Thyroid gland (tissue), 4 donors: ENCODE measurements around the gene APELA. TPM values are rescaled to one million over a fixed set of nuclear protein-coding genes. Genes with fewer than 3 reads are reported as not detected.

ENCODE experiments used
- DNase-seq, 2 donors: peaks; one replicate each; pipeline ENCODE4 v3.0.0-alpha.2; 2019
- H3K27ac ChIP-seq, 3 donors: fragments of 200-600 bp; sonication (generic); 1 replicate in 2 of 3; 2 replicates in 1 of 3; pipeline ENCODE4 v1.5.1; 2016 to 2019; ENCODE audit warnings: mild to moderate bottlenecking in 1 of 3, moderate library complexity in 1 of 3
- H3K27me3 ChIP-seq: fragments of 200-600 bp; sonication (generic); one replicate; pipeline ENCODE4 v1.5.1; 2019
- H3K36me3 ChIP-seq, 2 donors: fragments of 200-600 bp; sonication (generic); one replicate each; pipeline ENCODE4 v1.5.1; 2016 to 2019
- H3K4me1 ChIP-seq, 2 donors: fragments of 200-600 bp; sonication (generic); one replicate each; pipeline ENCODE4 v1.5.1; 2017 to 2019
- H3K4me3 ChIP-seq, 3 donors: fragments of 200-600 bp; sonication (generic); replicated peaks in 1 of 3; 1 replicate in 2 of 3; 2 replicates in 1 of 3; pipeline ENCODE4 v1.5.1; 2016; ENCODE audit warnings: mild to moderate bottlenecking in 1 of 3
- H3K9me3 ChIP-seq: fragments of 200-600 bp; sonication (generic); one replicate; pipeline ENCODE4 v1.5.1; 2017
- CTCF ChIP-seq, 6 experiments: fragments of 200-600 bp in 3 of 6; fragments of 450-650 bp in 3 of 6; sonication (generic) in 3 of 6; IDR thresholded peaks; one replicate each; pipeline ENCODE4 v1.5.1; 2016 to 2019; ENCODE audit warnings: antibody characterized with exemption in 6 of 6, mild to moderate bottlenecking in 2 of 6, inconsistent platforms in 1 of 6, moderate library complexity in 1 of 6
- POLR2A ChIP-seq, 2 donors: fragments of 450-650 bp; IDR thresholded peaks; one replicate each; pipeline ENCODE4 v1.6.1; 2017; ENCODE audit warnings: antibody characterized with exemption in 2 of 2, mild to moderate bottlenecking in 2 of 2, moderate library complexity in 1 of 2
- WGBS, 2 donors: methylation state at CpG; one replicate each; pipeline ENCODE4 v1.1.5; 2017; 5-methylcytosine and 5-hydroxymethylcytosine counted together
- intact Hi-C: fragments of 100-400 bp; cut with DNase I; formaldehyde crosslinking; loops from one replicate; pipeline ENCODE4 v1.15.1; 2023
- total RNA-seq, 4 donors: library from RNA; depleted of rRNA; stranded (reverse); fragments of >200 nt; gene quantifications; one replicate each; pipeline ENCODE4 v1.2.3, GENCODE V29; 2016

Gene APELA
- total RNA-seq, result 1 to 10 TPM in 1 of 4 donors, not detected in 3; 2.1 TPM

GRCh38 chr4:164876700-164877324, at the start of gene APELA:
Gene APELA (plus strand): TSS chr4:164877178. CDS start chr4:164877332, 154 bp downstream.
- 22 to 24% methylated on average over 7 of the region's 7 CpGs for WGBS, 2 donors
- Histone ChIP-seq H3K9me3 (no peaks in the 10 kb centered on the region), H3K4me3 (no peak within 1 kb of the TSS), H3K27me3 (no peaks in the 10 kb centered on the region), H3K4me1 (peaks cover 0 to 11% of the 10 kb centered on the region in 2 donors), H3K27ac (no peak within 1 kb of the TSS), H3K36me3 (no peaks in the 10 kb centered on the region)
- intact Hi-C loops, result no loop called here
- DNase-seq, result no peak
- TF ChIP-seq POLR2A (IDR thresholded peaks at IDR 0.05) (no peak), CTCF (IDR thresholded peaks at IDR 0.05) (no peak)

DNA sequence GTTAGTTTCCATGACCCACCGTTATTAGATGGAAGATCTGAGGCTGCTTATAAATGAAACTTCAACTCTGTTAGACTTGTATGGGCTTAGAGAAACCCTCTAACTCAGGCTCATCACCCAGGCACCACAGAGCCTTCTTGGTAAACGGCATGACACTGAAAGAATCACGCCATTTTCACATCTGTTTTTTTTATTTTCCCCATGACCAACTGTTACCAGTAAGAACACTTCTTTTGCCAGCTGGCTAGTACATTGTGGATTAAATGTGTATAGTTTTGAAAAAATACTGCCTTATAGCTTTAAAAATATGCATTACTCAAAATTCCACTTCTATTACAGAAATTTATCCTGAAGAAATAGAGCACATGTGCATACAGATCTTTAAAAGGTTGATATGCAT, 48.0 kb upstream of the APELA start:
- Histone ChIP-seq H3K36me3 (no peaks in the 10 kb centered on the region), H3K27ac (no peak overlapping the region)
- WGBS, 2 donors, result 85 to 90% methylated on average over 3 of the region's 3 CpGs

GRCh38 chr4:164846566-164846965, 30.4 kb upstream of the APELA start:
- H3K36me3 ChIP-seq, result no peaks in the 10 kb centered on the region
- TF ChIP-seq POLR2A (IDR thresholded peaks at IDR 0.05), result no peak
- no peak for TF ChIP-seq CTCF (IDR thresholded peaks at IDR 0.05)
- 71 to 74% methylated on average over 4 of the region's 4 CpGs for WGBS, 2 donors
- no peak for DNase-seq
- intact Hi-C loops, result no loop called here
- no peaks in the 10 kb centered on the region for H3K27me3 ChIP-seq
- no peaks in the 10 kb centered on the region for H3K9me3 ChIP-seq
- no peaks in the 10 kb centered on the region for H3K4me1 ChIP-seq
- no peak overlapping the region for H3K27ac ChIP-seq
- no peak overlapping the region for H3K4me3 ChIP-seq

More for the DNA sequence above, 48.0 kb upstream of the APELA start:
- H3K4me1 ChIP-seq, result no peaks in the 10 kb centered on the region
- H3K9me3 ChIP-seq, result no peaks in the 10 kb centered on the region
- intact Hi-C loops, result no loop called here
- no peak for DNase-seq
- H3K27me3 ChIP-seq, result no peaks in the 10 kb centered on the region
- no peak overlapping the region for H3K4me3 ChIP-seq
- TF ChIP-seq CTCF (IDR thresholded peaks at IDR 0.05) (no peak), POLR2A (IDR thresholded peaks at IDR 0.05) (no peak)

- no peaks in the 10 kb centered on the region for H3K36me3 ChIP-seq
- TF ChIP-seq POLR2A (IDR thresholded peaks at IDR 0.05) (no peak), CTCF (IDR thresholded peaks at IDR 0.05) (no peak)
- no peak for DNase-seq
- intact Hi-C loops, result no loop called here
- no peak overlapping the region for H3K4me3 ChIP-seq
- no peaks in the 10 kb centered on the region for H3K27me3 ChIP-seq
- H3K9me3 ChIP-seq, result no peaks in the 10 kb centered on the region
- H3K27ac ChIP-seq, result no peak overlapping the region
- 46 to 58% methylated on average over 3 of the region's 3 CpGs for WGBS, 2 donors
- H3K4me1 ChIP-seq, result no peaks in the 10 kb centered on the region
These were observed 30.0 kb upstream of the APELA start for GRCh38 chr4:164847016-164847415.

GRCh38 chr4:164847967-164848649, 28.9 kb upstream of the APELA start:
- intact Hi-C loops, result no loop called here
- WGBS, 2 donors, result 51 to 61% methylated on average over 2 of the region's 2 CpGs
- H3K27ac ChIP-seq, result no peak overlapping the region

More at GRCh38 chr4:164847967-164848649, 28.9 kb upstream of the APELA start:
- H3K4me3 ChIP-seq, result no peak overlapping the region
- no peaks in the 10 kb centered on the region for H3K27me3 ChIP-seq
- no peak for TF ChIP-seq CTCF (IDR thresholded peaks at IDR 0.05)
- TF ChIP-seq POLR2A (IDR thresholded peaks at IDR 0.05), result no peak
- H3K9me3 ChIP-seq, result no peaks in the 10 kb centered on the region
- no peaks in the 10 kb centered on the region for H3K4me1 ChIP-seq
- no peaks in the 10 kb centered on the region for H3K36me3 ChIP-seq
- no peak for DNase-seq
